Psoas muscle (tissue), 8 donors: Measurements from ENCODE around the gene DIRAS2. TPM values are rescaled to one million over a fixed set of nuclear protein-coding genes. Genes with fewer than 3 reads are reported as not detected.

Experiments
- ATAC-seq, 4 donors: fragments of 200-7000 bp; cut with Tn5 transposase; one replicate each; pipeline ENCODE4 v1.9.1; 2020; ENCODE audit warnings: moderate library complexity in 3 of 4, mild to moderate bottlenecking in 2 of 4
- DNase-seq, 2 donors: peaks; one replicate each; pipeline ENCODE4 v3.0.0-alpha.2; 2020
- H3K27ac ChIP-seq: fragments of 200-600 bp; one replicate; pipeline ENCODE4 v1.8.0; 2022
- H3K27me3 ChIP-seq, 3 donors: fragments of 200-600 bp in 1 of 3; one replicate each; pipeline versions ENCODE4 v1.6.1 to v1.8.0; 2013 to 2022; ENCODE audit warnings: low read length in 2 of 3, mild to moderate bottlenecking in 2 of 3, moderate library complexity in 1 of 3; ENCODE audit not compliant: insufficient read depth in 3 of 3
- H3K36me3 ChIP-seq, 2 donors: fragments of 200-600 bp in 1 of 2; one replicate each; pipeline versions ENCODE4 v1.6.1 to v1.8.0; 2013 to 2022; ENCODE audit warnings: low read depth in 1 of 2, mild to moderate bottlenecking in 1 of 2, moderate library complexity in 1 of 2; ENCODE audit not compliant: insufficient read depth in 1 of 2
- H3K4me1 ChIP-seq: fragments of 200-600 bp; one replicate; pipeline ENCODE4 v1.8.0; 2022
- H3K4me3 ChIP-seq: fragments of 200-600 bp; one replicate; pipeline ENCODE4 v1.8.0; 2022; ENCODE audit warnings: mild to moderate bottlenecking
- H3K9me3 ChIP-seq: fragments of 200-600 bp; one replicate; pipeline ENCODE4 v1.8.0; 2022
- WGBS, 3 donors: extraction: QIAGEN DNeasy Blood & Tissue Kit; methylation state at CpG; one replicate each; pipeline versions ENCODE4 v1.1.6 to v1.1.7; 2013; 5-methylcytosine and 5-hydroxymethylcytosine counted together
- intact Hi-C, 2 donors: fragments of 100-400 bp; cut with DNase I; formaldehyde crosslinking; loops; one replicate each; pipeline versions ENCODE4 v1.11.0 to v1.14.2; 2022
- polyA plus RNA-seq, 3 donors: library from polyadenylated mRNA; stranded (reverse); fragments of 200-250 nt; gene quantifications; one replicate each; pipeline ENCODE4 v1.2.3, GENCODE V29; 2013
- total RNA-seq, 4 donors: library from RNA; stranded (reverse); fragmentation: NEBNext Ultra II Directional in 2 of 4; extraction: Animal tissue kit (Norgen Biotek cat#: 25700) in 2 of 4; gene quantifications; one replicate each; pipeline versions ENCODE4 v1.2.1 to v1.2.4, GENCODE V29; 2021 to 2023
- TF ChIP-seq, protein P1 (sequence below): fragments of 200-600 bp; IDR thresholded peaks from one replicate; pipeline ENCODE4 v1.8.0; 2022; ENCODE audit warnings: antibody characterized with exemption
- donor health status: healthy with polysubstance abuse.
- donor health status: DM: no; HTN: no; CAD: no; lungs with moderate emphysema.
- donor health status: Bipolar disorder and iron deficiency.
- donor health status: healthy.
- donor health status: DM: yes; HTN: yes; CAD: no.
- donor health status: DM: no; HTN: no; CAD: no.
- donor health status: DM: no; HTN: no; CAD: no.
- donor health status: DM: yes; HTN: yes; CAD: no.

DIRAS2 gene
- total and polyA plus RNA-seq, 7 donors = 0.05 to 0.07 (median 0.06) TPM; not detected in 4

DNA sequence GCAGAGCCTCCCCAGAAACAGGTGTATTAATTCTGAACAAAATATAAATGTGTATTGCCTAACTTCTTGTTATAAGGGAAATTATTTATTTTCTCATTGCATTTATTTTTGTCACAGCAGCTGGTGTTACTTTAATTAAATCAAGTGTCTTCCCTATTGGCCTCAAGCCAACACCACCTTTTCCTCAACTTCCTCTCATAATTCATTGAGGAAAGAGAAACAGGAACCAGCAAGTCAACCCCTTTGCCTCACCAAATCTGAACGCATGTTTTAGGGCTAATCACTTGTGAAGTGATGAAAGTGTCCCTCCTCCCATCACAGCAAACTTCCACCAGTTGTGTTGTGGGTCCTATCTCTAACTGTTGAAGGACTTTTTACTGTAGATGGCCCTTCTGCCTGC is 73.1 kb downstream of the DIRAS2 start:
- H3K27me3 ChIP-seq = peaks cover 0 to 5% (median 0%) of the 10 kb centered on the region in 3 donors
- no peak for DNase-seq
- intact Hi-C loops = no loop called here
- TF ChIP-seq, protein P1, sequence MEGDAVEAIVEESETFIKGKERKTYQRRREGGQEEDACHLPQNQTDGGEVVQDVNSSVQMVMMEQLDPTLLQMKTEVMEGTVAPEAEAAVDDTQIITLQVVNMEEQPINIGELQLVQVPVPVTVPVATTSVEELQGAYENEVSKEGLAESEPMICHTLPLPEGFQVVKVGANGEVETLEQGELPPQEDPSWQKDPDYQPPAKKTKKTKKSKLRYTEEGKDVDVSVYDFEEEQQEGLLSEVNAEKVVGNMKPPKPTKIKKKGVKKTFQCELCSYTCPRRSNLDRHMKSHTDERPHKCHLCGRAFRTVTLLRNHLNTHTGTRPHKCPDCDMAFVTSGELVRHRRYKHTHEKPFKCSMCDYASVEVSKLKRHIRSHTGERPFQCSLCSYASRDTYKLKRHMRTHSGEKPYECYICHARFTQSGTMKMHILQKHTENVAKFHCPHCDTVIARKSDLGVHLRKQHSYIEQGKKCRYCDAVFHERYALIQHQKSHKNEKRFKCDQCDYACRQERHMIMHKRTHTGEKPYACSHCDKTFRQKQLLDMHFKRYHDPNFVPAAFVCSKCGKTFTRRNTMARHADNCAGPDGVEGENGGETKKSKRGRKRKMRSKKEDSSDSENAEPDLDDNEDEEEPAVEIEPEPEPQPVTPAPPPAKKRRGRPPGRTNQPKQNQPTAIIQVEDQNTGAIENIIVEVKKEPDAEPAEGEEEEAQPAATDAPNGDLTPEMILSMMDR = no peak
- H3K36me3 ChIP-seq = no peaks in the 10 kb centered on the region
- no peak for ATAC-seq
- 56 to 58% (median 58%) methylated on average over 1 of the region's 1 CpG for WGBS, 3 donors
- H3K4me3 ChIP-seq = no peak overlapping the region
- H3K4me1 ChIP-seq = no peaks in the 10 kb centered on the region
- H3K27ac ChIP-seq = no peak overlapping the region
- H3K9me3 ChIP-seq = no peaks in the 10 kb centered on the region

DNA sequence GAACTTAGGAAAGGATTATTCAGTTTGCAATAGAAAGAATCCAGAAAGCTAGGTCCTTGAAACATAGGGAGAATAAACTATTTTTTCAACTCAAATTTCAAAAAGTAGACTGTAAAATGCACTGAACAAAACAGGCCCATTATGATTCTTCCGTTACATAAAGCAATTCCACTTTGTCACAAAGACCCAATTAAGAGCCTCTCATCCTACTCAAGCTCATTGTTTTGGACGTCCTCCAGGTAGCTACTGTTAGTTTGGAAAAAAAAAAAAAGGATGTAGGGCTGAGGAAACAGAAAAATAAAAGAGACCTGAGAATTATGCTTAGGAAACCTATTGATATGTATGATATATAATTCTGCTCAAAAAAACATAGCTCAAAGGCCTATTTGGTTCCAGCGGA is 74.0 kb downstream of the DIRAS2 start:
- Histone ChIP-seq H3K36me3 (no peaks in the 10 kb centered on the region), H3K27me3 (peaks cover 0 to 5% (median 0%) of the 10 kb centered on the region in 3 donors), H3K4me3 (no peak overlapping the region), H3K9me3 (no peaks in the 10 kb centered on the region), H3K27ac (no peak overlapping the region), H3K4me1 (no peaks in the 10 kb centered on the region)
- no peak for ATAC-seq
- 58 to 65% (median 60%) methylated on average over 3 of the region's 3 CpGs for WGBS, 3 donors
- intact Hi-C loops = no loop called here
- no peak for DNase-seq
- TF ChIP-seq, protein P1 = no peak

DNA sequence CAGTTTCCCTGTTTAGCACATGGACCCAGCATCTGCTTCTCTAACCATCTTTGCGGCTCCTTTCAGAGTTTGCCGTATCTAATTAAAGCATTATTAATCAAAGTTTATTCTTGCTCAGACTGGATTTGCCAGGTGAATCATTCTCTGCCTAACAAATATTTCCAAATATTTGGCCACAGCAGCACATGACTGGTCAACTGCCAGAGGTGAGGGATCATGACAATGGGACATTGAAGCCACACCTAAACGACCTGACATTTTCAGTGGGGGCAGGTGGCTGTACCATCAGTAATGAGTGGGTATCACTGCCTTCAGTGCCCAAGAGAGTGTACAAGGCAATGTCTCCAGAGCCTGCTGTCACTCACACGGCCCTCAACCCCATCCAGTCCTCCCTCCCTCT is 80.4 kb downstream of the DIRAS2 start:
- ATAC-seq = no peak

More for the DNA sequence above, 80.4 kb downstream of the DIRAS2 start:
- Histone ChIP-seq H3K4me3 (no peak overlapping the region), H3K36me3 (no peaks in the 10 kb centered on the region), H3K27ac (no peak overlapping the region), H3K27me3 (no peaks in the 10 kb centered on the region), H3K9me3 (no peaks in the 10 kb centered on the region), H3K4me1 (no peaks in the 10 kb centered on the region)
- TF ChIP-seq, protein P1 = no peak
- intact Hi-C loops = no loop called here
- DNase-seq = no peak
- 75 to 84% (median 83%) methylated on average over 4 of the region's 4 CpGs for WGBS, 3 donors

Other genes starting within 250 kb of the DIRAS2 start
- 1 to 10 TPM; 1.4 to 2.8 (median 2.1) TPM for gene SYK, start 159.0 kb upstream of the DIRAS2 start, total RNA-seq
- gene SYK, start 159.0 kb upstream of the DIRAS2 start, polyA plus RNA-seq = under 1 TPM; 0.40 to 0.52 (median 0.52) TPM